Activated naive CD4-positive, alpha-beta T cell treated with anti-CD3 and anti-CD28 coated beads, Interleukin-2, amount 50 U/mL, for 24 hours (primary cell): ENCODE results near the gene KRTAP9-9.
A peak's percentile ranks its signal among the peaks of the same experiment; 100 is the strongest.
"Not testable (repeated sequence)": the region's sequence is repeated elsewhere in the genome, so short reads cannot be mapped to it uniquely, and the experiment has no call there.

Experiments used
- H3K27ac Mint-ChIP-seq: one replicate; pipeline ENCODE4 v1.8.0; 2021; ENCODE audit warnings: mild to moderate bottlenecking, mixed read lengths
- H3K27me3 Mint-ChIP-seq: one replicate; pipeline ENCODE4 v1.8.0; 2021; ENCODE audit warnings: mixed read lengths
- H3K36me3 Mint-ChIP-seq: one replicate; pipeline ENCODE4 v1.8.0; 2021; ENCODE audit warnings: mixed read lengths
- H3K4me1 Mint-ChIP-seq: one replicate; pipeline ENCODE4 v1.8.0; 2021; ENCODE audit warnings: mixed read lengths
- H3K4me3 Mint-ChIP-seq: one replicate; pipeline ENCODE4 v1.8.0; 2021; ENCODE audit warnings: mild to moderate bottlenecking, mixed read lengths
- H3K9me3 Mint-ChIP-seq: one replicate; pipeline ENCODE4 v1.8.0; 2021; ENCODE audit warnings: mixed read lengths

KRTAP9-9 gene

GRCh38 chr17:41251261-41251660, 3.9 kb upstream of the KRTAP9-9 start:
- H3K27me3 Mint-ChIP-seq: no peaks in the 10 kb centered on the region
- H3K4me3 Mint-ChIP-seq: no peak overlapping the region
- H3K4me1 Mint-ChIP-seq: no peaks in the 10 kb centered on the region
- H3K9me3 Mint-ChIP-seq: no peaks in the 10 kb centered on the region
- H3K27ac Mint-ChIP-seq: no peak overlapping the region
- no peaks in the 10 kb centered on the region for H3K36me3 Mint-ChIP-seq

- Mint-ChIP-seq H3K4me1 (no peaks in the 10 kb centered on the region), H3K27me3 (no peaks in the 10 kb centered on the region), H3K9me3 (no peaks in the 10 kb centered on the region), H3K27ac (no peak overlapping the region), H3K36me3 (no peaks in the 10 kb centered on the region), H3K4me3 (no peak overlapping the region)
Observed at GRCh38 chr17:41254861-41255260, 323 bp upstream of the KRTAP9-9 start.

- H3K36me3 Mint-ChIP-seq: no peaks in the 10 kb centered on the region
- no peak overlapping the region for H3K4me3 Mint-ChIP-seq
- H3K27me3 Mint-ChIP-seq: no peaks in the 10 kb centered on the region
- H3K9me3 Mint-ChIP-seq: no peaks in the 10 kb centered on the region
- H3K27ac Mint-ChIP-seq: no peak overlapping the region
- H3K4me1 Mint-ChIP-seq: peaks cover 12% of the 10 kb centered on the region
Observed at GRCh38 chr17:41256291-41256685, 1.1 kb downstream of the KRTAP9-9 start.

GRCh38 chr17:41258406-41258805, 3.2 kb downstream of the KRTAP9-9 start:
- Mint-ChIP-seq H3K36me3 (no peaks in the 10 kb centered on the region), H3K4me1 (peaks cover 14% of the 10 kb centered on the region), H3K4me3 (no peak overlapping the region), H3K9me3 (no peaks in the 10 kb centered on the region), H3K27me3 (no peaks in the 10 kb centered on the region), H3K27ac (no peak overlapping the region)

- no peak overlapping the region for H3K4me3 Mint-ChIP-seq
- peaks cover 14% of the 10 kb centered on the region for H3K4me1 Mint-ChIP-seq
- H3K27me3 Mint-ChIP-seq: no peaks in the 10 kb centered on the region
- no peak overlapping the region for H3K27ac Mint-ChIP-seq
- no peaks in the 10 kb centered on the region for H3K36me3 Mint-ChIP-seq
- H3K9me3 Mint-ChIP-seq: no peaks in the 10 kb centered on the region
Observed at GRCh38 chr17:41263212-41263611, 8.0 kb downstream of the KRTAP9-9 start.

GRCh38 chr17:41264599-41264998, 9.4 kb downstream of the KRTAP9-9 start:
- H3K4me1 Mint-ChIP-seq: peaks cover 14% of the 10 kb centered on the region
- no peaks in the 10 kb centered on the region for H3K9me3 Mint-ChIP-seq
- H3K27me3 Mint-ChIP-seq: no peaks in the 10 kb centered on the region
- no peak overlapping the region for H3K27ac Mint-ChIP-seq
- H3K36me3 Mint-ChIP-seq: no peaks in the 10 kb centered on the region
- H3K4me3 Mint-ChIP-seq: no peak overlapping the region

GRCh38 chr17:41265078-41265477, 9.9 kb downstream of the KRTAP9-9 start, which contains the start of gene KRTAP9-6:
TSS of gene KRTAP9-6 (plus strand) at chr17:41265378. CDS start at chr17:41265378, 0 bp downstream.
- H3K9me3 Mint-ChIP-seq: no peaks in the 10 kb centered on the region
- peaks cover 14% of the 10 kb centered on the region for H3K4me1 Mint-ChIP-seq
- H3K27me3 Mint-ChIP-seq: no peaks in the 10 kb centered on the region
- no peaks in the 10 kb centered on the region for H3K36me3 Mint-ChIP-seq
- H3K4me3 Mint-ChIP-seq: no peak within 1 kb of the TSS
- H3K27ac Mint-ChIP-seq: no peak within 1 kb of the TSS

GRCh38 chr17:41267711-41268110, 12.5 kb downstream of the KRTAP9-9 start:
- Mint-ChIP-seq H3K27me3 (no peaks in the 10 kb centered on the region), H3K4me3 (no peak overlapping the region)

GRCh38 chr17:41271323-41271722, 16.1 kb downstream of the KRTAP9-9 start:
- not testable (repeated sequence) for H3K9me3 Mint-ChIP-seq, H3K4me3 Mint-ChIP-seq, H3K27me3 Mint-ChIP-seq, H3K27ac Mint-ChIP-seq, H3K36me3 Mint-ChIP-seq, H3K4me1 Mint-ChIP-seq

More at GRCh38 chr17:41267711-41268110, 12.5 kb downstream of the KRTAP9-9 start:
- Mint-ChIP-seq H3K27ac (no peak overlapping the region), H3K36me3 (no peaks in the 10 kb centered on the region), H3K4me1 (no peaks in the 10 kb centered on the region), H3K9me3 (no peaks in the 10 kb centered on the region)

- Mint-ChIP-seq H3K27me3 (no peaks in the 10 kb centered on the region), H3K36me3 (no peaks in the 10 kb centered on the region), H3K9me3 (no peaks in the 10 kb centered on the region), H3K27ac (no peak overlapping the region), H3K4me1 (no peaks in the 10 kb centered on the region), H3K4me3 (no peak overlapping the region)
Observed at GRCh38 chr17:41271858-41272257, 16.7 kb downstream of the KRTAP9-9 start.

- H3K4me1 Mint-ChIP-seq, H3K27me3 Mint-ChIP-seq, H3K4me3 Mint-ChIP-seq, H3K9me3 Mint-ChIP-seq, H3K36me3 Mint-ChIP-seq, H3K27ac Mint-ChIP-seq: not testable (repeated sequence)
Observed at GRCh38 chr17:41275648-41276190, 20.5 kb downstream of the KRTAP9-9 start, which contains the start of gene KRTAP9-7. TSS of gene KRTAP9-7 (plus strand) at chr17:41275698. CDS start at chr17:41275698, 0 bp downstream.

GRCh38 chr17:41278176-41278955, 23.2 kb downstream of the KRTAP9-9 start:
- Mint-ChIP-seq H3K9me3 (no peaks in the 10 kb centered on the region), H3K36me3 (no peaks in the 10 kb centered on the region), H3K27ac (no peak overlapping the region), H3K27me3 (no peaks in the 10 kb centered on the region), H3K4me3 (no peak overlapping the region), H3K4me1 (peaks cover 3% of the 10 kb centered on the region)

- Mint-ChIP-seq H3K27me3 (no peaks in the 10 kb centered on the region), H3K4me1 (peaks cover 24% of the 10 kb centered on the region), H3K4me3 (no peak overlapping the region), H3K9me3 (no peaks in the 10 kb centered on the region), H3K36me3 (no peaks in the 10 kb centered on the region), H3K27ac (no peak overlapping the region)
Observed at GRCh38 chr17:41284043-41284442, 28.9 kb downstream of the KRTAP9-9 start.

- Mint-ChIP-seq H3K27ac (peak overlapping the region; percentile 15), H3K4me3 (no peak overlapping the region), H3K27me3 (no peaks in the 10 kb centered on the region), H3K4me1 (peaks cover 24% of the 10 kb centered on the region), H3K9me3 (no peaks in the 10 kb centered on the region), H3K36me3 (no peaks in the 10 kb centered on the region)
Observed at GRCh38 chr17:41284546-41284945, 29.4 kb downstream of the KRTAP9-9 start.

- peaks cover 24% of the 10 kb centered on the region for H3K4me1 Mint-ChIP-seq
- no peaks in the 10 kb centered on the region for H3K9me3 Mint-ChIP-seq
- H3K27ac Mint-ChIP-seq: no peak overlapping the region
- H3K27me3 Mint-ChIP-seq: no peaks in the 10 kb centered on the region
- H3K4me3 Mint-ChIP-seq: no peak overlapping the region
- no peaks in the 10 kb centered on the region for H3K36me3 Mint-ChIP-seq
Observed at GRCh38 chr17:41287050-41287449, 31.9 kb downstream of the KRTAP9-9 start.

- H3K4me3 Mint-ChIP-seq: no peak overlapping the region
- H3K9me3 Mint-ChIP-seq: no peaks in the 10 kb centered on the region
- no peaks in the 10 kb centered on the region for H3K27me3 Mint-ChIP-seq
- no peaks in the 10 kb centered on the region for H3K36me3 Mint-ChIP-seq
- no peak overlapping the region for H3K27ac Mint-ChIP-seq
- no peaks in the 10 kb centered on the region for H3K4me1 Mint-ChIP-seq
Observed at GRCh38 chr17:41294016-41294415, 38.8 kb downstream of the KRTAP9-9 start.
